NCI-H1105 treated with DMSO at 0.1 percent for 48 hours (cell line): Measurements from ENCODE around the gene ACSF3.
"Not testable (repeated sequence)": the region's sequence is repeated elsewhere in the genome, so short reads cannot be mapped to it uniquely, and the experiment has no call there.

Experiments used
- DNase-seq: peaks from one replicate; lab custom pipeline; 2025; lab: John Stamatoyannopoulos, UW

Gene ACSF3

GRCh38 chr16:89175280-89176146 is 81.9 kb downstream of the ACSF3 start:
- DNase-seq: no peak

- no peak for DNase-seq
Measured at GRCh38 chr16:89176147-89176690, 82.6 kb downstream of the ACSF3 start.

- no peak for DNase-seq
Measured at GRCh38 chr16:89176717-89177116, 83.1 kb downstream of the ACSF3 start.

GRCh38 chr16:89177501-89177900 is 83.8 kb downstream of the ACSF3 start:
- no peak for DNase-seq

GRCh38 chr16:89178453-89179147 is 84.9 kb downstream of the ACSF3 start:
- no peak for DNase-seq

- DNase-seq: no peak
Measured at GRCh38 chr16:89179148-89179484, 85.5 kb downstream of the ACSF3 start.

GRCh38 chr16:89179656-89180315 is 86.1 kb downstream of the ACSF3 start:
- DNase-seq: no peak

- DNase-seq: no peak
Measured at GRCh38 chr16:89183463-89183862, 89.8 kb downstream of the ACSF3 start.

GRCh38 chr16:89183975-89184676 is 90.5 kb downstream of the ACSF3 start:
- no peak for DNase-seq

GRCh38 chr16:89184677-89184932 is 91.0 kb downstream of the ACSF3 start:
- DNase-seq: no peak

GRCh38 chr16:89184933-89185794 is 91.5 kb downstream of the ACSF3 start:
- no peak for DNase-seq

GRCh38 chr16:89185887-89186592 is 92.4 kb downstream of the ACSF3 start:
- DNase-seq: not testable (repeated sequence)

GRCh38 chr16:89186593-89187031 is 93.0 kb downstream of the ACSF3 start:
- DNase-seq: not testable (repeated sequence)

GRCh38 chr16:89187032-89187769 is 93.5 kb downstream of the ACSF3 start:
- no peak for DNase-seq

GRCh38 chr16:89187770-89188392 is 94.2 kb downstream of the ACSF3 start:
- no peak for DNase-seq

- DNase-seq: not testable (repeated sequence)
Measured at GRCh38 chr16:89188471-89189357, 95.1 kb downstream of the ACSF3 start.

GRCh38 chr16:89189358-89190025 is 95.8 kb downstream of the ACSF3 start:
- no peak for DNase-seq
